B cell (primary cell): ENCODE measurements around the gene RERE. TPM values are rescaled to one million over a fixed set of nuclear protein-coding genes. Genes with fewer than 3 reads are reported as not detected.

Experiments
- ATAC-seq: fragments of 200-7000 bp; cut with Tn5 transposase; one replicate; pipeline ENCODE4 v1.10.0; 2021; ENCODE audit warnings: low read depth, mild to moderate bottlenecking, moderate number of reproducible peaks, moderate library complexity
- CTCF ChIA-PET: fragments of 350-600 bp; sonication (Branson Sonifier 250); formaldehyde crosslinking; loops from one replicate; lab custom pipeline; 2021; ENCODE audit warnings: antibody characterized with exemption, inconsistent platforms; lab: Charles Lee
- POLR2A ChIA-PET: fragments of 350-600 bp; sonication (Branson Sonifier 250); formaldehyde crosslinking; loops from one replicate; lab custom pipeline; 2021; ENCODE audit warnings: antibody characterized with exemption; lab: Charles Lee
- DNase-seq: peaks from one replicate; pipeline ENCODE4 v3.0.0; 2013
- H2AFZ ChIP-seq: 2 replicates; pipeline ENCODE4 v1.6.1; 2012; ENCODE audit warnings: mild to moderate bottlenecking, low read depth, low read length; ENCODE audit not compliant: insufficient read depth, poor library complexity, severe bottlenecking
- H3K27ac ChIP-seq, 2 donors: 1 replicate in 1 of 2; 2 replicates in 1 of 2; pipeline ENCODE4 v1.5.1; 2012 to 2013; ENCODE audit warnings: low read length in 2 of 2, mild to moderate bottlenecking in 2 of 2, moderate library complexity in 1 of 2
- H3K27me3 ChIP-seq, 4 experiments: fragments of 200-600 bp in 1 of 4; sonication (generic) in 1 of 4; replicated peaks in 1 of 4; 1 replicate in 2 of 4; 2 replicates in 2 of 4; pipeline versions ENCODE4 v1.6.1 to v1.7.0; 2013 to 2016; ENCODE audit warnings: low read length in 3 of 4, mild to moderate bottlenecking in 2 of 4, mixed read lengths in 1 of 4, moderate library complexity in 1 of 4; ENCODE audit not compliant: insufficient read depth in 4 of 4, control insufficient read depth in 3 of 4; ENCODE audit errors: control extremely low read depth in 1 of 4
- H3K36me3 ChIP-seq, 2 experiments: replicated peaks in 1 of 2; 1 replicate in 1 of 2; 2 replicates in 1 of 2; pipeline versions ENCODE4 v1.6.1 to v1.7.1; 2013; ENCODE audit warnings: low read length in 1 of 2; ENCODE audit not compliant: insufficient read depth in 2 of 2, control insufficient read depth in 1 of 2; ENCODE audit errors: control extremely low read depth in 1 of 2, extremely low read depth in 1 of 2
- H3K4me1 ChIP-seq, 2 donors: fragments of 200-600 bp in 1 of 2; sonication (generic) in 1 of 2; 1 replicate in 1 of 2; 2 replicates in 1 of 2; pipeline versions ENCODE4 v1.5.1 to v1.6.1; 2013 to 2017; ENCODE audit warnings: low read length in 2 of 2; ENCODE audit not compliant: control insufficient read depth in 2 of 2, insufficient read depth in 2 of 2
- H3K4me2 ChIP-seq: replicated peaks from 2 replicates; pipeline ENCODE3; 2012; ENCODE audit warnings: mild to moderate bottlenecking, low read depth, low read length; ENCODE audit not compliant: poor library complexity, severe bottlenecking
- H3K4me3 ChIP-seq, 5 experiments: fragments of 200-600 bp in 1 of 5; sonication (generic) in 1 of 5; 1 replicate in 3 of 5; 2 replicates in 2 of 5; pipeline versions ENCODE4 v1.5.1 to v1.7.0; 2011 to 2016; ENCODE audit warnings: low read length in 4 of 5, mild to moderate bottlenecking in 4 of 5, low read depth in 2 of 5, control low read depth in 1 of 5, moderate library complexity in 1 of 5; ENCODE audit not compliant: insufficient read depth in 1 of 5; ENCODE audit errors: control extremely low read depth in 1 of 5, extremely low read depth in 1 of 5
- H3K79me2 ChIP-seq: fragments of 200-600 bp; sonication (generic); one replicate; pipeline ENCODE4 v1.6.0; 2016; ENCODE audit warnings: low read length; ENCODE audit not compliant: control insufficient read depth, insufficient read depth
- H3K9ac ChIP-seq: fragments of 200-600 bp; sonication (generic); 2 replicates; pipeline ENCODE4 v1.6.1; 2017; ENCODE audit warnings: mild to moderate bottlenecking, low read length, moderate library complexity
- H3K9me3 ChIP-seq, 3 donors: one replicate each; pipeline versions ENCODE4 v1.6.1 to v1.7.1; 2013; ENCODE audit warnings: low read length in 2 of 3; ENCODE audit not compliant: control insufficient read depth in 2 of 3, insufficient read depth in 1 of 3; ENCODE audit errors: control extremely low read depth in 1 of 3
- H4K20me1 ChIP-seq: 2 replicates; pipeline ENCODE4 v1.6.0; 2012; ENCODE audit warnings: mild to moderate bottlenecking, low read length; ENCODE audit not compliant: insufficient read depth, control insufficient read depth, poor library complexity, severe bottlenecking
- H3K27ac Mint-ChIP-seq: one replicate; pipeline ENCODE4 v1.8.0; 2021; ENCODE audit warnings: mixed read lengths
- H3K27me3 Mint-ChIP-seq: one replicate; pipeline ENCODE4 v1.8.0; 2021; ENCODE audit warnings: mixed read lengths
- H3K4me1 Mint-ChIP-seq: one replicate; pipeline ENCODE4 v1.8.0; 2021; ENCODE audit warnings: mixed read lengths
- H3K4me3 Mint-ChIP-seq: one replicate; pipeline ENCODE4 v1.8.0; 2021; ENCODE audit warnings: mixed read lengths
- H3K9me3 Mint-ChIP-seq: one replicate; pipeline ENCODE4 v1.8.0; 2022; ENCODE audit warnings: mixed read lengths; ENCODE audit not compliant: insufficient read depth
- EZH2 ChIP-seq: IDR thresholded peaks from 2 replicates; pipeline ENCODE4 v1.6.1; 2012; ENCODE audit warnings: borderline replicate concordance, low read depth, mild to moderate bottlenecking, moderate library complexity, low read length; ENCODE audit not compliant: insufficient read depth, poor library complexity, severe bottlenecking
- WGBS: methylation state at CpG from one replicate; pipeline ENCODE4 v1.1.5; 2013; ENCODE audit warnings: missing lambda C conversion rate; ENCODE audit not compliant: insufficient coverage; 5-methylcytosine and 5-hydroxymethylcytosine counted together
- intact Hi-C: fragments of 100-400 bp; cut with micrococcal nuclease; formaldehyde crosslinking; loops from one replicate; pipeline ENCODE4 v1.10.0; 2022
- polyA plus RNA-seq: library from polyadenylated mRNA; depleted of rRNA; stranded (reverse); fragments of >200 nt; gene quantifications from 2 replicates; pipeline ENCODE4 v1.2.3, GENCODE V29; 2012
- total RNA-seq, 2 donors: library from RNA; stranded (reverse); fragments of 120-200 nt in 1 of 2; gene quantifications; 1 replicate in 1 of 2; 2 replicates in 1 of 2; pipeline versions ENCODE4 v1.2.3 to v1.2.4, GENCODE V29; 2013 to 2022
- TF ChIP-seq, protein P1 (sequence below): fragments of 200-600 bp; IDR thresholded peaks from one replicate; pipeline ENCODE4 v1.8.0; 2022; ENCODE audit warnings: antibody characterized with exemption, mild to moderate bottlenecking

The RERE gene
- total and polyA plus RNA-seq, 2 donors (not counting 1 experiment from before 2014, with no cell fraction given): 27.3 to 132 TPM

DNA sequence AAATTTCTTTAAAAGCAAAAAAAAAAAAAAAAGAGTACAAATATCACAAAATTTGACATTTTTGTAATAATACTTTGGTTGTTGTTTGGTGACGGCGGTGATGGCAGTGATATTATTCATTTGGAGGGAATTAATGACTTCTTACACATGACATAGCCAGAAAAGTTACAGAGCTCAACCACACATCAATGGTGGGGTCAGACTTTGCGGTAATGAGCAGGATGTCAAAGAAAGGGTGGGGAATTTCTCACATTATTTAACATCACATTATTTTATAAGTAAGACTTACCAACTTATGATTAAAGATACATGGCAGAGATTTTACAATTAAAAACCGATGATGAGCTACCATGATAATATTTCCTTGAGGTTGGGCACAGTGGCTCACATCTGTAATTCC is 248.2 kb downstream of the RERE start:
- no peaks in the 10 kb centered on the region for H3K36me3 ChIP-seq
- no peaks in the 10 kb centered on the region for H4K20me1 ChIP-seq
- no peak for TF ChIP-seq EZH2
- TF ChIP-seq, protein P1, sequence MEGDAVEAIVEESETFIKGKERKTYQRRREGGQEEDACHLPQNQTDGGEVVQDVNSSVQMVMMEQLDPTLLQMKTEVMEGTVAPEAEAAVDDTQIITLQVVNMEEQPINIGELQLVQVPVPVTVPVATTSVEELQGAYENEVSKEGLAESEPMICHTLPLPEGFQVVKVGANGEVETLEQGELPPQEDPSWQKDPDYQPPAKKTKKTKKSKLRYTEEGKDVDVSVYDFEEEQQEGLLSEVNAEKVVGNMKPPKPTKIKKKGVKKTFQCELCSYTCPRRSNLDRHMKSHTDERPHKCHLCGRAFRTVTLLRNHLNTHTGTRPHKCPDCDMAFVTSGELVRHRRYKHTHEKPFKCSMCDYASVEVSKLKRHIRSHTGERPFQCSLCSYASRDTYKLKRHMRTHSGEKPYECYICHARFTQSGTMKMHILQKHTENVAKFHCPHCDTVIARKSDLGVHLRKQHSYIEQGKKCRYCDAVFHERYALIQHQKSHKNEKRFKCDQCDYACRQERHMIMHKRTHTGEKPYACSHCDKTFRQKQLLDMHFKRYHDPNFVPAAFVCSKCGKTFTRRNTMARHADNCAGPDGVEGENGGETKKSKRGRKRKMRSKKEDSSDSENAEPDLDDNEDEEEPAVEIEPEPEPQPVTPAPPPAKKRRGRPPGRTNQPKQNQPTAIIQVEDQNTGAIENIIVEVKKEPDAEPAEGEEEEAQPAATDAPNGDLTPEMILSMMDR: no peak
- WGBS: no CpG with 5 or more reads among the region's 4 CpGs
- Mint-ChIP-seq H3K4me1 (peaks cover 13% of the 10 kb centered on the region), H3K27me3 (no peaks in the 10 kb centered on the region), H3K4me3 (no peak overlapping the region), H3K9me3 (no peaks in the 10 kb centered on the region), H3K27ac (no peak overlapping the region)
- H3K4me2 ChIP-seq: no peak overlapping the region
- intact Hi-C loops: no loop called here
- H3K27me3 ChIP-seq: no peaks in the 10 kb centered on the region
- H3K4me1 ChIP-seq: peaks cover 0 to 7% of the 10 kb centered on the region in 2 donors
- ChIA-PET POLR2A (no interaction called here), CTCF (interaction anchor here (0.6 to 5.3 kb wide), 14 partner anchors 7 to 667 kb away, joined by 3 to 39 read pairs (median 4); no protein-coding TSS in a partner anchor)
- peaks cover 61% of the 10 kb centered on the region for H3K79me2 ChIP-seq
- no peaks in the 10 kb centered on the region for H3K9me3 ChIP-seq
- ATAC-seq: no peak
- no peak for DNase-seq
- H3K9ac ChIP-seq: no peak overlapping the region
- H3K27ac ChIP-seq: no peak overlapping the region
- no peak overlapping the region for H2AFZ ChIP-seq
- H3K4me3 ChIP-seq: no peak overlapping the region

DNA sequence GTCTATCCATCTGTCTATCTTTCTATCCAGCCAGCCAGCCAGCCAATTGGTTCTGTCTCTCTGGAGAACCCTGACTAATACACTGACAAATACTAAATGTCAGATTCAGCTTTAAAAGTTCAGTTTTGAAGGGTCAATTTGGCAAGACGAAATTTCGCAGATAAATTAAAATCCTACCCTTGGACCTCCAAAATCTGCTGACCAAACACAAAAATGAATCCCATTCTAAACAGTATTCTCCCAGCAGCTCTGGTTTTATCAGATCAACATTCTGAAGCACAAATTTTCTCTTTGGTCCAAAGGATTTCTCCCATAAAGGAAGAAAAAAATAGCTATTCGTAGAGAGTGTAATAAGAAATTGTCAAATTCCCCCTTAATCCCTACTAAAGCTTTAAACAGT is 248.6 kb downstream of the RERE start:
- Histone ChIP-seq H3K27ac (no peak overlapping the region), H3K36me3 (no peaks in the 10 kb centered on the region), H3K79me2 (peaks cover 60% of the 10 kb centered on the region), H3K4me2 (no peak overlapping the region), H2AFZ (no peak overlapping the region), H3K9me3 (no peaks in the 10 kb centered on the region), H4K20me1 (no peaks in the 10 kb centered on the region), H3K27me3 (no peaks in the 10 kb centered on the region), H3K9ac (no peak overlapping the region), H3K4me3 (no peak overlapping the region), H3K4me1 (peaks cover 0 to 7% of the 10 kb centered on the region in 2 donors)
- ATAC-seq (no peak), DNase-seq (no peak)
- Mint-ChIP-seq H3K4me1 (peaks cover 15% of the 10 kb centered on the region), H3K27me3 (no peaks in the 10 kb centered on the region), H3K27ac (no peak overlapping the region), H3K9me3 (no peaks in the 10 kb centered on the region), H3K4me3 (no peak overlapping the region)
- WGBS: no CpG with 5 or more reads among the region's 3 CpGs
- TF ChIP-seq, protein P1: no peak
- TF ChIP-seq EZH2: no peak
- ChIA-PET CTCF (interaction anchor here (0.6 to 5.3 kb wide), 9 partner anchors 11 to 667 kb away, joined by 3 to 39 read pairs (median 4); no protein-coding TSS in a partner anchor), POLR2A (no interaction called here)
- intact Hi-C loops: no loop called here
